Thymus (tissue), 11 donors: ENCODE results near the gene ECHS1. TPM values are rescaled to one million over a fixed set of nuclear protein-coding genes. Genes with fewer than 3 reads are reported as not detected.

Source experiments
- DNase-seq, 9 donors: peaks; one replicate each; pipeline ENCODE4 v3.0.0-alpha.2; 2013; ENCODE audit warnings: low spot score in 9 of 9, low read depth in 6 of 9, missing footprints in 1 of 9
- H3K27ac ChIP-seq, 2 donors: one replicate each; pipeline ENCODE4 v1.5.1; 2013; ENCODE audit warnings: control low read depth in 1 of 2, low read depth in 1 of 2, low read length in 1 of 2, mild to moderate bottlenecking in 1 of 2, moderate library complexity in 1 of 2
- H3K27me3 ChIP-seq, 2 donors: one replicate each; pipeline ENCODE4 v1.5.1; 2013; ENCODE audit warnings: low read length in 1 of 2; ENCODE audit not compliant: control insufficient read depth in 2 of 2, insufficient read depth in 1 of 2
- H3K36me3 ChIP-seq, 2 donors: one replicate each; pipeline ENCODE4 v1.5.1; 2013; ENCODE audit warnings: low read length in 1 of 2, mild to moderate bottlenecking in 1 of 2, moderate library complexity in 1 of 2; ENCODE audit not compliant: control insufficient read depth in 2 of 2, insufficient read depth in 2 of 2
- H3K4me1 ChIP-seq, 2 donors: one replicate each; pipeline ENCODE4 v1.5.1; 2013; ENCODE audit warnings: low read length in 2 of 2; ENCODE audit not compliant: control insufficient read depth in 2 of 2, insufficient read depth in 2 of 2
- H3K4me3 ChIP-seq, 2 donors: one replicate each; pipeline ENCODE4 v1.5.1; 2013; ENCODE audit warnings: low read length in 2 of 2, control low read depth in 1 of 2, mild to moderate bottlenecking in 1 of 2
- H3K9me3 ChIP-seq, 2 donors: one replicate each; pipeline ENCODE4 v1.5.1; 2013; ENCODE audit warnings: low read length in 1 of 2, mild to moderate bottlenecking in 1 of 2; ENCODE audit not compliant: control insufficient read depth in 2 of 2, insufficient read depth in 1 of 2
- WGBS: extraction: QIAGEN DNeasy Blood & Tissue Kit; methylation state at CpG from one replicate; pipeline ENCODE4 v1.1.7; 2013; 5-methylcytosine and 5-hydroxymethylcytosine counted together
- polyA plus RNA-seq: library from polyadenylated mRNA; stranded (reverse); fragments of 200-250 nt; gene quantifications from one replicate; pipeline ENCODE4 v1.2.3, GENCODE V29; 2013
- total RNA-seq: library from RNA; stranded (reverse); fragments of 120-200 nt; gene quantifications from one replicate; pipeline ENCODE4 v1.2.4, GENCODE V29; 2013
- donor health status: healthy.

Gene ECHS1
- total and polyA plus RNA-seq, 2 donors: 39.8 to 54.9 TPM

- peak in 3 of 9 donors; percentile 12 to 63 (median 56) for DNase-seq
- peaks cover 9 to 13% of the 10 kb centered on the region in 2 donors for H3K9me3 ChIP-seq
- H3K36me3 ChIP-seq: no peaks in the 10 kb centered on the region
- no peak overlapping the region for H3K27ac ChIP-seq
- H3K4me3 ChIP-seq: peak overlapping the region in 1 of 2 donors; percentile 40
- peaks cover 8 to 16% of the 10 kb centered on the region in 2 donors for H3K4me1 ChIP-seq
- WGBS: 3% methylated on average over 75 of the region's 75 CpGs
- peaks cover 37 to 84% of the 10 kb centered on the region in 2 donors for H3K27me3 ChIP-seq
These were observed 37.7 kb downstream of the ECHS1 start for GRCh38 chr10:133335246-133336117.

- Histone ChIP-seq H3K9me3 (peaks cover 9 to 13% of the 10 kb centered on the region in 2 donors), H3K27me3 (peaks cover 39 to 83% of the 10 kb centered on the region in 2 donors), H3K27ac (no peak overlapping the region), H3K4me1 (peaks cover 8 to 19% of the 10 kb centered on the region in 2 donors), H3K4me3 (peak overlapping the region in 1 of 2 donors; percentile 40), H3K36me3 (no peaks in the 10 kb centered on the region)
- DNase-seq: no peak
- 21% methylated on average over 51 of the region's 51 CpGs for WGBS
These were observed 38.5 kb downstream of the ECHS1 start for GRCh38 chr10:133334503-133335245.

GRCh38 chr10:133332936-133333699 lies 40.0 kb downstream of the ECHS1 start:
- 84% methylated on average over 30 of the region's 30 CpGs for WGBS
- peaks cover 52 to 90% of the 10 kb centered on the region in 2 donors for H3K27me3 ChIP-seq
- H3K4me1 ChIP-seq: peaks cover 8 to 19% of the 10 kb centered on the region in 2 donors
- peaks cover 9 to 13% of the 10 kb centered on the region in 2 donors for H3K9me3 ChIP-seq
- DNase-seq: no peak
- no peaks in the 10 kb centered on the region for H3K36me3 ChIP-seq
- H3K27ac ChIP-seq: no peak overlapping the region
- no peak overlapping the region for H3K4me3 ChIP-seq

GRCh38 chr10:133329491-133330202 lies 43.5 kb downstream of the ECHS1 start:
- 12% methylated on average over 37 of the region's 37 CpGs for WGBS
- Histone ChIP-seq H3K4me3 (no peak overlapping the region), H3K27ac (no peak overlapping the region), H3K36me3 (no peaks in the 10 kb centered on the region), H3K4me1 (peaks cover 3 to 9% of the 10 kb centered on the region in 2 donors), H3K9me3 (peaks cover 2 to 3% of the 10 kb centered on the region in 2 donors), H3K27me3 (peaks cover 63 to 89% of the 10 kb centered on the region in 2 donors)
- DNase-seq: peak in 8 of 9 donors; percentile 59 to 92 (median 82)

- peaks cover 3 to 9% of the 10 kb centered on the region in 2 donors for H3K4me1 ChIP-seq
- WGBS: 90% methylated on average over 15 of the region's 15 CpGs
- H3K36me3 ChIP-seq: no peaks in the 10 kb centered on the region
- H3K4me3 ChIP-seq: no peak overlapping the region
- H3K27me3 ChIP-seq: peaks cover 62 to 85% of the 10 kb centered on the region in 2 donors
- DNase-seq: no peak
- no peaks in the 10 kb centered on the region for H3K9me3 ChIP-seq
- no peak overlapping the region for H3K27ac ChIP-seq
These were observed 44.5 kb downstream of the ECHS1 start for GRCh38 chr10:133328358-133329343.

GRCh38 chr10:133327651-133328357 lies 45.4 kb downstream of the ECHS1 start:
- Histone ChIP-seq H3K4me1 (peaks cover 3 to 9% of the 10 kb centered on the region in 2 donors), H3K27ac (no peak overlapping the region), H3K27me3 (peaks cover 55 to 79% of the 10 kb centered on the region in 2 donors), H3K4me3 (no peak overlapping the region), H3K36me3 (no peaks in the 10 kb centered on the region), H3K9me3 (no peaks in the 10 kb centered on the region)
- 66% methylated on average over 12 of the region's 12 CpGs for WGBS
- DNase-seq: no peak

GRCh38 chr10:133326745-133327650 lies 46.2 kb downstream of the ECHS1 start:
- WGBS: 44% methylated on average over 28 of the region's 28 CpGs
- DNase-seq: no peak

More at GRCh38 chr10:133326745-133327650, 46.2 kb downstream of the ECHS1 start:
- no peaks in the 10 kb centered on the region for H3K9me3 ChIP-seq
- H3K27me3 ChIP-seq: peaks cover 50 to 71% of the 10 kb centered on the region in 2 donors
- peaks cover 3 to 9% of the 10 kb centered on the region in 2 donors for H3K4me1 ChIP-seq
- H3K4me3 ChIP-seq: no peak overlapping the region
- no peak overlapping the region for H3K27ac ChIP-seq
- no peaks in the 10 kb centered on the region for H3K36me3 ChIP-seq
